ENCODE measurements around the gene OR51B4.
"Not testable (repeated sequence)": the region's sequence is repeated elsewhere in the genome, so short reads cannot be mapped to it uniquely, and the experiment has no call there.

OR51B4 gene

DNA sequence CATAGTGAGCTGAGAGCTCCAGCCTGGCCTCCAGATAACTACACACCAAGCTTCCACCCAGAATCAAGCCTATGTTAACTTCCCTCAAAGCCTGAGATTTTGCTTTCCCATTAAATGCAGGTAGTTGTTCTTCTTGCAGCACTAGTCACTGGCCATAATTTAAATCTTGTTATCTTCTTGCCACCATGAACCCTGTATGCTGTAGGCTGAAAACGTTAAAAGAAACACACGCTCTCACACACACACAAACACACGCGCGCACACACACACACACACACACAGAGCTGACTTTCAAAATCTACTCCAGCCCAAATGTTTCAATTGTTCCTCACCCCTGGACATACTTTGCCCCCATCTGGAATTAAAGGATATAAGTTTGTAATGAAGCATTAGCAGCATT lies 48.3 kb downstream of the OR51B4 start:
- H3K4me1 ChIP-seq (ENCODE audit: control insufficient read depth, insufficient read depth, low read length); H3K9me3 ChIP-seq (ENCODE audit: control insufficient read depth, insufficient read depth, low read length); H3K4me3 ChIP-seq (ENCODE audit: low read length); DNase-seq (ENCODE audit: low read depth, low spot score); H3K27me3 ChIP-seq (ENCODE audit: control insufficient read depth, insufficient read depth, low read length); H3K27ac ChIP-seq (ENCODE audit: low read length); H3K36me3 ChIP-seq (ENCODE audit: control insufficient read depth, insufficient read depth, low read length): not testable (repeated sequence)
- WGBS (ENCODE audit: insufficient coverage, insufficient read length): no CpG with 5 or more reads among the region's 5 CpGs

DNA sequence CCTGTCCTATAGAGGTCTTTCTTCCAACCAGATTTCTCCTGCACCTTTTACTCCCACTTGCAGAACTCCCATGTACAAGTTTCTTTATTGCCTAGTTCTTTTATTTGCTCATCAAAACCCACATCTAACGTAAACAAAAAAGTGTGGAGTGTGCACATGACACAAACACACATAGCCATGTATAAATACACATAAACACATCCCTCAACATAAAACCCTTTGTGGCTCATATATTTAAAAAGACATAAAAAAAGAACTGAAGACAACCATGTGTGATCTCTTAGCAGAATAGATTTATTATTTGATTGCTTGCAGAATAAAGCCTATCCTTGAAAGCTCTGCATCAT lies 48.9 kb downstream of the OR51B4 start:
- no peaks in the 10 kb centered on the region for H3K36me3 ChIP-seq (ENCODE audit: control insufficient read depth, insufficient read depth, low read length)
- no peaks in the 10 kb centered on the region for H3K27me3 ChIP-seq (ENCODE audit: control insufficient read depth, insufficient read depth, low read length)
- H3K9me3 ChIP-seq (ENCODE audit: control insufficient read depth, insufficient read depth, low read length): no peaks in the 10 kb centered on the region
- WGBS (ENCODE audit: insufficient coverage, insufficient read length): no CpG with 5 or more reads among the region's 1 CpG
- H3K27ac ChIP-seq (ENCODE audit: low read length): no peak overlapping the region
- DNase-seq (ENCODE audit: low read depth, low spot score): no peak
- no peak overlapping the region for H3K4me3 ChIP-seq (ENCODE audit: low read length)
- 0 out of 2 replicates have a peak, but pooled peaks cover 1% of the 10 kb centered on the region for H3K4me1 ChIP-seq (ENCODE audit: control insufficient read depth, insufficient read depth, low read length)

DNA sequence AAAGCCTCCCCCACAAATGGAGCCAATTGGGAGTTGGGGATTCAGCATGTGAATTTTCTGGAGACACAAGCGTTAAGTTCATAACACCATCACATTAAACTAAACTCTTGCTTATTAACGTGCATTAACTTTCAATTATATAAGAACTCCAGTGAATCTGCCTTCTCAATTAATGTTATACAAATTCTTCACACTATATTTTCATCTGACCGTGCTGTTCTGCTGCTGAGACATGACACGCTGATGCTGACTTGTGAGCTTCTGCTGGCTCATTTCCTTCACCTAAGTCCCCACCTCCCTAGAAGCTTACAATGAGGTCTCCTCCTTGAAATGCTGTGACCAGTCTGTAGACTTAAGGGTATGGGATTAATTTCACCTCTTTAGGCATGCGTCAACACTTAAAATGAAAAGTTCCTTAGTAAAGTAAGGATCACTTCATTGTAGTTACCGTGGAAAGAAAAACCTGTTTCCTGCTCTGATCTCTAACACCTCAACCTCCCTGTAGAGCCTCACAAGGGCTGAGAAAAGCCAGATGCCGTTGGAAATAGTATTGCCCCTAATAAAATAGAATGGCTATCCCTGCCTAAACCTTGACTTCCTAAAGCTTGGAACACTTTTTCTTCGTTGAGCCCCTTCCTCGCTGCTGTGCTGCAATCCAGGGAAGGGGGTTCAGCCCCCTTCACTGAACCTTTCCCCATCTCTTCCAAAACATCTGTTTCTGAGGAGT lies 49.4 kb downstream of the OR51B4 start:
- no peaks in the 10 kb centered on the region for H3K36me3 ChIP-seq (ENCODE audit: control insufficient read depth, insufficient read depth, low read length)
- no CpG with 5 or more reads among the region's 9 CpGs for WGBS (ENCODE audit: insufficient coverage, insufficient read length)

DNA sequence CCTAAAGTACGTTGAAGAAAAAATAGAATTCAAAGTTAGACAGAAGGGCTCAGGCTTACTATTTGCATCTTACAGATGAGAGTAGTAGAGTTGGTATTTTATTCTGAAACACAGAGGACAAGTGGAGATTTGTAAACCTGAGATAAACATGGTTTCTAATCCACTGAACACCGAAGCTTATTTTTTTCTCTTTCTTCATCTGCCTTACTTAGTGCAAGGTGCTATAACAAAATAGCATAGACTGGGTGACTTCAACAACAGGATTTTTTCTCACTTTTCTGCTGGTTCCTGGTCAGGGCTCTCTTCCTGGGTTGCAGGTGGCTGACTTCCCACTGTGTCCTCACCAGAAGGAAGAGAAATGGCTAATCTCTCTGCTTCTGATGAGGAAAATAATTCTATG lies 50.0 kb downstream of the OR51B4 start:
- no peaks in the 10 kb centered on the region for H3K36me3 ChIP-seq (ENCODE audit: control insufficient read depth, insufficient read depth, low read length)
- H3K27ac ChIP-seq (ENCODE audit: low read length): no peak overlapping the region
- H3K4me3 ChIP-seq (ENCODE audit: low read length): no peak overlapping the region
- H3K27me3 ChIP-seq (ENCODE audit: control insufficient read depth, insufficient read depth, low read length): no peaks in the 10 kb centered on the region
- no peaks in the 10 kb centered on the region for H3K9me3 ChIP-seq (ENCODE audit: control insufficient read depth, insufficient read depth, low read length)
- H3K4me1 ChIP-seq (ENCODE audit: control insufficient read depth, insufficient read depth, low read length): no peaks in the 10 kb centered on the region
- DNase-seq (ENCODE audit: low read depth, low spot score): no peak
- no CpG with 5 or more reads among the region's 2 CpGs for WGBS (ENCODE audit: insufficient coverage, insufficient read length)

More for the DNA sequence above, 49.4 kb downstream of the OR51B4 start:
- no peaks in the 10 kb centered on the region for H3K27me3 ChIP-seq (ENCODE audit: control insufficient read depth, insufficient read depth, low read length)
- H3K27ac ChIP-seq (ENCODE audit: low read length): no peak overlapping the region
- no peaks in the 10 kb centered on the region for H3K9me3 ChIP-seq (ENCODE audit: control insufficient read depth, insufficient read depth, low read length)
- H3K4me1 ChIP-seq (ENCODE audit: control insufficient read depth, insufficient read depth, low read length): no peaks in the 10 kb centered on the region
- H3K4me3 ChIP-seq (ENCODE audit: low read length): no peak overlapping the region
- DNase-seq (ENCODE audit: low read depth, low spot score): no peak

Measured in iPS DF 6.9 (cell line).